PC-9 (cell line): ENCODE data around the gene CLIC1. TPM values are rescaled to one million over a fixed set of nuclear protein-coding genes. Genes with fewer than 3 reads are reported as not detected.

ENCODE experiments used
- BruUV-seq: library from RNA; stranded (reverse); fragments of 400-500 nt; replicated peaks from 2 replicates; lab custom pipeline; 2021; lab: Mats Ljungman, UMichigan
- CTCF ChIA-PET: fragments of 300-600 bp; sonication (Branson Sonifier 250); formaldehyde crosslinking; loops from one replicate; lab custom pipeline; 2022; ENCODE audit warnings: antibody characterized with exemption; lab: Charles Lee
- POLR2A ChIA-PET: fragments of 300-600 bp; sonication (Branson Sonifier 250); formaldehyde crosslinking; loops from one replicate; lab custom pipeline; 2022; ENCODE audit warnings: antibody characterized with exemption; ENCODE audit not compliant: unreplicated experiment; lab: Charles Lee
- DNase-seq, 2 experiments: peaks; one replicate each; pipeline versions ENCODE4 v3.0.0 to v3.0.0-alpha.2; 2015 to 2022; ENCODE audit warnings: mixed read lengths in 1 of 2
- H2AFZ ChIP-seq: fragments of 200-600 bp; sonication (generic); 2 replicates; pipeline ENCODE4 v1.8.1; 2017; ENCODE audit warnings: antibody characterized with exemption
- H3F3A ChIP-seq: fragments of 200-600 bp; sonication (generic); 2 replicates; pipeline ENCODE4 v1.8.1; 2017; ENCODE audit warnings: antibody characterized with exemption, mild to moderate bottlenecking, low read depth; ENCODE audit not compliant: insufficient read depth
- H3K27ac ChIP-seq: fragments of 200-600 bp; sonication (generic); 2 replicates; pipeline ENCODE4 v1.6.1; 2016; ENCODE audit warnings: mixed run types
- H3K27me3 ChIP-seq: fragments of 200-600 bp; sonication (generic); 2 replicates; pipeline ENCODE4 v1.6.1; 2016; ENCODE audit warnings: low read depth, mixed run types; ENCODE audit not compliant: insufficient read depth
- H3K36me3 ChIP-seq: fragments of 200-600 bp; sonication (generic); 2 replicates; pipeline ENCODE4 v1.6.1; 2016; ENCODE audit warnings: low read depth, mixed run types
- H3K4me1 ChIP-seq: fragments of 200-600 bp; sonication (generic); replicated peaks from 2 replicates; pipeline ENCODE4 v1.6.1; 2016; ENCODE audit warnings: mixed run types; ENCODE audit not compliant: insufficient read depth
- H3K4me2 ChIP-seq: fragments of 200-600 bp; sonication (generic); 2 replicates; pipeline ENCODE4 v1.6.1; 2017; ENCODE audit warnings: mixed run types
- H3K4me3 ChIP-seq: fragments of 200-600 bp; sonication (generic); 2 replicates; pipeline ENCODE4 v1.6.1; 2016; ENCODE audit warnings: mixed run types
- H3K79me2 ChIP-seq: fragments of 200-600 bp; sonication (generic); 2 replicates; pipeline ENCODE4 v1.6.1; 2017; ENCODE audit warnings: low read depth, mixed run types
- H3K9me2 ChIP-seq: fragments of 200-600 bp; sonication (generic); 2 replicates; pipeline ENCODE4 v1.8.1; 2017; ENCODE audit warnings: mild to moderate bottlenecking; ENCODE audit not compliant: insufficient read depth
- H3K9me3 ChIP-seq: fragments of 200-600 bp; sonication (generic); 2 replicates; pipeline ENCODE4 v1.8.1; 2016; ENCODE audit warnings: low read depth; ENCODE audit not compliant: insufficient read depth
- H4K20me1 ChIP-seq: fragments of 200-600 bp; sonication (generic); 2 replicates; pipeline ENCODE4 v1.8.1; 2017; ENCODE audit not compliant: insufficient read depth
- EZH2 ChIP-seq: fragments of 200-600 bp; sonication (generic); IDR thresholded peaks from 2 replicates; pipeline ENCODE4 v1.8.0; 2017; ENCODE audit warnings: antibody characterized with exemption, low read depth
- intact Hi-C: fragments of 100-400 bp; cut with micrococcal nuclease; formaldehyde crosslinking; loops from one replicate; pipeline ENCODE4 v1.10.0; 2022; ENCODE audit not compliant: unreplicated experiment
- total RNA-seq: library from RNA; stranded (reverse); gene quantifications from 2 replicates; pipeline ENCODE4 v1.2.3, GENCODE V29; 2021
- TF ChIP-seq, protein P1 (sequence below): fragments of 200-600 bp; sonication (generic); conservative IDR thresholded peaks from 2 replicates; pipeline ENCODE4 v1.6.1; 2017; ENCODE audit warnings: mixed run types, antibody characterized with exemption, mild to moderate bottlenecking, moderate library complexity

Gene CLIC1
- total RNA-seq, 1 experiment from 2014 or later: 599 TPM

DNA sequence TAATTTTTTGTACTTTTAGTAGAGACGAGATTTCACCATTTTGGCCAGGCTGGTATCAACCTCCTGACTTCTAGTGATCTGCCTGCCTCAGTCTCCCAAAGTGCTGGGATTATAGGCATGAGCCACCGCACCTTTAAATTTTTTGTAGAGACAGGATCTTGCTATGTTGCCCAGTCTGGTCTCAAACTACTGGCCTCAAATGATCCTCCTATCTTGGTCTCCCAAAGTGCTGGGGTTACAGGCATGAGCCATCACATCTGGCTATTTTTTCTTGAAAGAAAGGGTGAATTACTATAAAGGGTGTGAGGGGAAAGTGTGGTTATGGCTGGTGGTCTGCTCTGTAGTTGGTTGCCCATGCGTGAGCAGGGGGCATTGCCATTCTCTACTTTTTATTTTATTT is 28.1 kb downstream of the CLIC1 start:
- CTCF ChIA-PET: no interaction called here

DNA sequence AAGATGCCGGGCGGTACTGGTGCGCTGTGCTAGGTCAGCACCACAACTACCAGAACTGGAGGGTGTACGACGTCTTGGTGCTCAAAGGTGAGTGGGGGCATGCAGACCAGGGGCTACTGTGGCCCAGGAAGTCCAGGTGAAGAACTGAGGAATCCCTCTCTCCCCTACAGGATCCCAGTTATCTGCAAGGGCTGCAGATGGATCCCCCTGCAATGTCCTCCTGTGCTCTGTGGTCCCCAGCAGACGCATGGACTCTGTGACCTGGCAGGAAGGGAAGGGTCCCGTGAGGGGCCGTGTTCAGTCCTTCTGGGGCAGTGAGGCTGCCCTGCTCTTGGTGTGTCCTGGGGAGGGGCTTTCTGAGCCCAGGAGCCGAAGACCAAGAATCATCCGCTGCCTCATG is 28.6 kb downstream of the CLIC1 start:
- Histone ChIP-seq H3K27me3 (no peaks in the 10 kb centered on the region), H3K36me3 (no peaks in the 10 kb centered on the region), H3K27ac (no peak overlapping the region), H4K20me1 (no peaks in the 10 kb centered on the region), H3F3A (no peaks in the 10 kb centered on the region), H2AFZ (no peak overlapping the region), H3K9me2 (no peaks in the 10 kb centered on the region), H3K9me3 (no peaks in the 10 kb centered on the region), H3K4me1 (peaks cover 6% of the 10 kb centered on the region; the same call in 1 of the 2 replicates), H3K4me3 (no peak overlapping the region), H3K79me2 (peaks cover under 1% of the 10 kb centered on the region; the same call in 1 of the 2 replicates), H3K4me2 (no peak overlapping the region)
- BruUV-seq: no TSS peak
- ChIA-PET CTCF (no interaction called here), POLR2A (no interaction called here)
- intact Hi-C loops: no loop called here
- TF ChIP-seq, protein P1, sequence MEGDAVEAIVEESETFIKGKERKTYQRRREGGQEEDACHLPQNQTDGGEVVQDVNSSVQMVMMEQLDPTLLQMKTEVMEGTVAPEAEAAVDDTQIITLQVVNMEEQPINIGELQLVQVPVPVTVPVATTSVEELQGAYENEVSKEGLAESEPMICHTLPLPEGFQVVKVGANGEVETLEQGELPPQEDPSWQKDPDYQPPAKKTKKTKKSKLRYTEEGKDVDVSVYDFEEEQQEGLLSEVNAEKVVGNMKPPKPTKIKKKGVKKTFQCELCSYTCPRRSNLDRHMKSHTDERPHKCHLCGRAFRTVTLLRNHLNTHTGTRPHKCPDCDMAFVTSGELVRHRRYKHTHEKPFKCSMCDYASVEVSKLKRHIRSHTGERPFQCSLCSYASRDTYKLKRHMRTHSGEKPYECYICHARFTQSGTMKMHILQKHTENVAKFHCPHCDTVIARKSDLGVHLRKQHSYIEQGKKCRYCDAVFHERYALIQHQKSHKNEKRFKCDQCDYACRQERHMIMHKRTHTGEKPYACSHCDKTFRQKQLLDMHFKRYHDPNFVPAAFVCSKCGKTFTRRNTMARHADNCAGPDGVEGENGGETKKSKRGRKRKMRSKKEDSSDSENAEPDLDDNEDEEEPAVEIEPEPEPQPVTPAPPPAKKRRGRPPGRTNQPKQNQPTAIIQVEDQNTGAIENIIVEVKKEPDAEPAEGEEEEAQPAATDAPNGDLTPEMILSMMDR: no peak
- TF ChIP-seq EZH2: no peak
- DNase-seq: no peak

More for the DNA sequence above, 28.1 kb downstream of the CLIC1 start:
- Histone ChIP-seq H3K4me2 (no peak overlapping the region), H3K36me3 (no peaks in the 10 kb centered on the region), H2AFZ (no peak overlapping the region), H3K9me3 (no peaks in the 10 kb centered on the region), H3K4me3 (no peak overlapping the region), H3K4me1 (peaks cover 6% of the 10 kb centered on the region; the same call in 1 of the 2 replicates), H3K27ac (no peak overlapping the region), H4K20me1 (no peaks in the 10 kb centered on the region), H3F3A (no peaks in the 10 kb centered on the region), H3K79me2 (no peaks in the 10 kb centered on the region), H3K27me3 (no peaks in the 10 kb centered on the region), H3K9me2 (no peaks in the 10 kb centered on the region)
- DNase-seq: no peak
- POLR2A ChIA-PET: no interaction called here
- TF ChIP-seq, protein P1: no peak
- TF ChIP-seq EZH2: no peak
- no TSS peak for BruUV-seq
- intact Hi-C loops: no loop called here

DNA sequence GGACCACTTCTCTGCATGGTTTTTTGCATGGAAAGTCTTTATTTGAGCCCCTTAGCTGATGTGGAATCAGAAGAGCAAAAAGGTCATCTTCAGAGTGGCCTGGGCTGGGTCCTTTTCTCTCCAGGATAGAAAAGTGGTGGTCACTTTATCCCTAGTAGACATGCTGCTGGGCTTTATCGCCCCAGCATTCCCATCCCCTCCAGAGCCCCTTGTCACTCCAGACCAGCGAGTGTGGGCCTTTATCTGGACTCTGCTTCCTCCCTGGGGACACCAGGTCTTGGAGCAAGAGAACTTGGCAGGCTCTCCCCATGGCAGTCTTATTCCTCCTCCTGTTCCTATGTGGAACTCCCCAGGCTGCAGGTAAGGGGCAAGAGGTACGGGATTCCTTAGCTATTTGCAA is 29.7 kb downstream of the CLIC1 start, which contains the start of gene LY6G6F:
LY6G6F (plus strand) TSS at position 268 of the 400 bp plus-strand sequence; CDS start at position 309, 41 bp downstream.
- peaks cover 11% of the 10 kb centered on the region for H3K79me2 ChIP-seq
- no peaks in the 10 kb centered on the region for H3K36me3 ChIP-seq
- no peak within 1 kb of the TSS for H3K27ac ChIP-seq
- ChIA-PET POLR2A (interaction anchor here (0.6 kb wide), 1 partner anchor 14 kb away, joined by 3 read pairs; no protein-coding TSS in a partner anchor), CTCF (interaction anchor here (0.6 kb wide), 1 partner anchor 29 kb away, joined by 5 read pairs; no protein-coding TSS in a partner anchor)
- BruUV-seq: no TSS peak
- H3K4me2 ChIP-seq: no peak within 1 kb of the TSS
- no peak within 1 kb of the TSS for H3K4me3 ChIP-seq
- H3K9me3 ChIP-seq: no peaks in the 10 kb centered on the region
- H2AFZ ChIP-seq: no peak within 1 kb of the TSS; the same call in 1 of the 2 replicates
- H3K27me3 ChIP-seq: no peaks in the 10 kb centered on the region
- no peak for DNase-seq
- no peaks in the 10 kb centered on the region for H4K20me1 ChIP-seq
- peaks cover 12% of the 10 kb centered on the region for H3K4me1 ChIP-seq
- no peaks in the 10 kb centered on the region for H3K9me2 ChIP-seq
- no peaks in the 10 kb centered on the region for H3F3A ChIP-seq
- intact Hi-C loops: no loop called here
- no peak for TF ChIP-seq EZH2
- TF ChIP-seq, protein P1: no peak
